Neural progenitor cell (in vitro differentiated cells): ENCODE data around the gene CD180. TPM values are rescaled to one million over a fixed set of nuclear protein-coding genes. Genes with fewer than 3 reads are reported as not detected.

Source experiments
- DNase-seq: peaks from one replicate; pipeline ENCODE4 v3.0.0-alpha.2; 2016; ENCODE audit warnings: low spot score
- H2AFZ ChIP-seq: fragments of 200-600 bp; sonication (generic); replicated peaks from 2 replicates; pipeline ENCODE4 v1.6.1; 2016; ENCODE audit warnings: antibody characterized with exemption
- H3F3A ChIP-seq: fragments of 200-600 bp; sonication (generic); 2 replicates; pipeline ENCODE4 v1.6.1; 2016; ENCODE audit warnings: antibody characterized with exemption, low read depth
- H3K27ac ChIP-seq: fragments of 200-600 bp; sonication (generic); 2 replicates; pipeline ENCODE4 v1.5.1; 2016; ENCODE audit warnings: mild to moderate bottlenecking
- H3K27me3 ChIP-seq: fragments of 200-600 bp; sonication (generic); 2 replicates; pipeline ENCODE4 v1.6.1; 2016; ENCODE audit warnings: mild to moderate bottlenecking, moderate library complexity
- H3K36me3 ChIP-seq: fragments of 200-600 bp; sonication (generic); 2 replicates; pipeline ENCODE4 v1.5.1; 2016
- H3K4me1 ChIP-seq: fragments of 200-600 bp; sonication (generic); 2 replicates; pipeline ENCODE4 v1.6.1; 2016; ENCODE audit warnings: mixed run types
- H3K4me2 ChIP-seq: fragments of 200-600 bp; sonication (generic); 2 replicates; pipeline ENCODE4 v1.6.1; 2016
- H3K4me3 ChIP-seq: fragments of 200-600 bp; sonication (generic); 2 replicates; pipeline ENCODE4 v1.5.1; 2016
- H3K79me2 ChIP-seq: fragments of 200-600 bp; sonication (generic); 2 replicates; pipeline ENCODE4 v1.6.1; 2016; ENCODE audit warnings: low read depth
- H3K9ac ChIP-seq: fragments of 200-600 bp; sonication (generic); 2 replicates; pipeline ENCODE4 v1.6.1; 2016
- H3K9me3 ChIP-seq: fragments of 200-600 bp; sonication (generic); 2 replicates; pipeline ENCODE4 v1.5.1; 2016; ENCODE audit warnings: low read depth
- H4K20me1 ChIP-seq: fragments of 200-600 bp; sonication (generic); 2 replicates; pipeline ENCODE4 v1.6.1; 2016; ENCODE audit warnings: low read depth
- H3K27ac Mint-ChIP-seq: 3 replicates; pipeline ENCODE4 v1.8.0; 2021; ENCODE audit warnings: mixed read lengths
- H3K27me3 Mint-ChIP-seq: 2 replicates; pipeline ENCODE4 v1.8.0; 2022; ENCODE audit warnings: low read depth, mild to moderate bottlenecking, inconsistent platforms, moderate library complexity, mixed read lengths; ENCODE audit not compliant: insufficient read depth
- H3K36me3 Mint-ChIP-seq: 3 replicates; pipeline ENCODE4 v1.8.0; 2021; ENCODE audit warnings: mixed read lengths
- H3K4me1 Mint-ChIP-seq: 3 replicates; pipeline ENCODE4 v1.8.0; 2021; ENCODE audit warnings: mixed read lengths
- H3K4me3 Mint-ChIP-seq: 3 replicates; pipeline ENCODE4 v1.8.0; 2021; ENCODE audit warnings: mild to moderate bottlenecking, moderate library complexity, mixed read lengths
- H3K9me3 Mint-ChIP-seq: 3 replicates; pipeline ENCODE4 v1.8.0; 2020; ENCODE audit warnings: mixed read lengths
- CTCF ChIP-seq: fragments of 200-600 bp; sonication (generic); IDR thresholded peaks from 2 replicates; pipeline ENCODE4 v1.5.1; 2017; ENCODE audit warnings: antibody characterized with exemption, mild to moderate bottlenecking
- EZH2 ChIP-seq: fragments of 200-600 bp; sonication (generic); IDR thresholded peaks from 2 replicates; pipeline ENCODE4 v1.6.1; 2017; ENCODE audit warnings: antibody characterized with exemption, mild to moderate bottlenecking, moderate library complexity
- EZH2phosphoT487 ChIP-seq: fragments of 200-600 bp; sonication (generic); IDR thresholded peaks from 2 replicates; pipeline ENCODE4 v1.6.1; 2017; ENCODE audit warnings: antibody characterized with exemption
- total RNA-seq: library from RNA; depleted of rRNA; stranded (reverse); fragments of >200 nt; gene quantifications from 2 replicates; pipeline ENCODE4 v1.2.3, GENCODE V29; 2015; ENCODE audit warnings: low replicate concordance

Gene CD180
- total RNA-seq, 1 donor from 2014 or later: not detected

- H2AFZ ChIP-seq: no peak overlapping the region
- H3K27me3 ChIP-seq: no peaks in the 10 kb centered on the region
- H4K20me1 ChIP-seq: no peaks in the 10 kb centered on the region
- peaks cover 5% of the 10 kb centered on the region for H3K36me3 Mint-ChIP-seq
- TF ChIP-seq EZH2phosphoT487: no peak
- TF ChIP-seq CTCF: no peak
- no peak for TF ChIP-seq EZH2
- H3K79me2 ChIP-seq: no peaks in the 10 kb centered on the region
- no peaks in the 10 kb centered on the region for H3K4me1 ChIP-seq
- no peak overlapping the region for H3K9ac ChIP-seq
- H3K4me3 Mint-ChIP-seq: no peak overlapping the region
- no peaks in the 10 kb centered on the region for H3K36me3 ChIP-seq
- H3K27ac Mint-ChIP-seq: no peak overlapping the region
- H3K9me3 Mint-ChIP-seq: no peaks in the 10 kb centered on the region
- H3K4me3 ChIP-seq: no peak overlapping the region
- H3K4me1 Mint-ChIP-seq: peaks cover 3% of the 10 kb centered on the region
- H3K4me2 ChIP-seq: no peak overlapping the region
- no peak for DNase-seq
- no peak overlapping the region for H3K27ac ChIP-seq
- H3K9me3 ChIP-seq: no peaks in the 10 kb centered on the region
- no peaks in the 10 kb centered on the region for H3F3A ChIP-seq
- no peaks in the 10 kb centered on the region for H3K27me3 Mint-ChIP-seq
These were observed 47.3 kb downstream of the CD180 start for GRCh38 chr5:67149057-67149950.

- Histone ChIP-seq H3K79me2 (no peaks in the 10 kb centered on the region), H3K9me3 (no peaks in the 10 kb centered on the region), H3K4me2 (no peak overlapping the region), H3K36me3 (no peaks in the 10 kb centered on the region), H2AFZ (no peak overlapping the region), H3K4me3 (no peak overlapping the region), H3K27me3 (no peaks in the 10 kb centered on the region), H4K20me1 (no peaks in the 10 kb centered on the region), H3K27ac (no peak overlapping the region), H3K9ac (no peak overlapping the region), H3K4me1 (no peaks in the 10 kb centered on the region), H3F3A (no peaks in the 10 kb centered on the region)
- TF ChIP-seq EZH2phosphoT487 (no peak), CTCF (no peak), EZH2 (no peak)
- H3K27ac Mint-ChIP-seq: no peak overlapping the region
- no peaks in the 10 kb centered on the region for H3K27me3 Mint-ChIP-seq
- peaks cover 3% of the 10 kb centered on the region for H3K4me1 Mint-ChIP-seq
- no peak for DNase-seq
- peaks cover 7% of the 10 kb centered on the region for H3K36me3 Mint-ChIP-seq
- no peaks in the 10 kb centered on the region for H3K9me3 Mint-ChIP-seq
- H3K4me3 Mint-ChIP-seq: no peak overlapping the region
These were observed 48.8 kb downstream of the CD180 start for GRCh38 chr5:67147760-67148159.

GRCh38 chr5:67146981-67147380 lies 49.6 kb downstream of the CD180 start:
- H3K27me3 Mint-ChIP-seq: no peaks in the 10 kb centered on the region
- Histone ChIP-seq H3K9me3 (no peaks in the 10 kb centered on the region), H3K4me2 (no peak overlapping the region), H3K9ac (no peak overlapping the region), H3F3A (no peaks in the 10 kb centered on the region), H2AFZ (no peak overlapping the region), H3K27me3 (no peaks in the 10 kb centered on the region), H3K36me3 (no peaks in the 10 kb centered on the region), H4K20me1 (no peaks in the 10 kb centered on the region), H3K79me2 (no peaks in the 10 kb centered on the region), H3K27ac (no peak overlapping the region), H3K4me1 (no peaks in the 10 kb centered on the region), H3K4me3 (no peak overlapping the region)
- H3K27ac Mint-ChIP-seq: no peak overlapping the region
- H3K4me1 Mint-ChIP-seq: peaks cover 3% of the 10 kb centered on the region
- DNase-seq: no peak
- peaks cover 9% of the 10 kb centered on the region for H3K36me3 Mint-ChIP-seq
- H3K4me3 Mint-ChIP-seq: no peak overlapping the region
- TF ChIP-seq EZH2: no peak
- no peak for TF ChIP-seq CTCF
- no peak for TF ChIP-seq EZH2phosphoT487
- H3K9me3 Mint-ChIP-seq: no peaks in the 10 kb centered on the region
